GM23338 (cell line): Measurements from ENCODE around the gene CCDC57. TPM values are rescaled to one million over a fixed set of nuclear protein-coding genes. Genes with fewer than 3 reads are reported as not detected.

Experiments
- ATAC-seq: fragments of 200-7000 bp; cut with Tn5 transposase; 3 replicates; pipeline ENCODE4 v1.9.1; 2020
- DNase-seq: peaks from one replicate; pipeline ENCODE4 v3.0.0-alpha.2; 2015; ENCODE audit warnings: low spot score
- H2AFZ ChIP-seq: fragments of 200-600 bp; sonication (generic); 2 replicates; pipeline ENCODE4 v1.8.0; 2016; ENCODE audit warnings: antibody characterized with exemption, mild to moderate bottlenecking, moderate library complexity
- H3F3A ChIP-seq: fragments of 200-600 bp; sonication (generic); replicated peaks from 2 replicates; pipeline ENCODE4 v1.8.0; 2017; ENCODE audit warnings: antibody characterized with exemption, mixed run types, low read depth
- H3K27ac ChIP-seq: fragments of 200-600 bp; sonication (generic); 2 replicates; pipeline ENCODE4 v1.6.1; 2016; ENCODE audit warnings: low read depth
- H3K27me3 ChIP-seq: fragments of 200-600 bp; sonication (generic); 2 replicates; pipeline ENCODE4 v1.8.0; 2016; ENCODE audit warnings: mild to moderate bottlenecking, mixed run types, moderate library complexity; ENCODE audit not compliant: insufficient read depth
- H3K36me3 ChIP-seq: fragments of 200-600 bp; sonication (generic); 2 replicates; pipeline ENCODE4 v1.8.0; 2016; ENCODE audit warnings: mild to moderate bottlenecking; ENCODE audit not compliant: insufficient read depth
- H3K4me1 ChIP-seq: fragments of 200-600 bp; sonication (generic); 2 replicates; pipeline ENCODE4 v1.8.0; 2016; ENCODE audit warnings: mild to moderate bottlenecking, moderate library complexity; ENCODE audit not compliant: insufficient read depth
- H3K4me2 ChIP-seq: fragments of 200-600 bp; sonication (generic); 2 replicates; pipeline ENCODE4 v1.7.1; 2017; ENCODE audit warnings: mixed run types
- H3K4me3 ChIP-seq: fragments of 200-600 bp; sonication (generic); 2 replicates; pipeline ENCODE4 v1.6.1; 2016; ENCODE audit warnings: mixed run types
- H3K79me2 ChIP-seq: fragments of 200-600 bp; sonication (generic); replicated peaks from 2 replicates; pipeline ENCODE4 v1.8.0; 2017; ENCODE audit warnings: mild to moderate bottlenecking; ENCODE audit not compliant: insufficient read depth
- H3K9me2 ChIP-seq: fragments of 200-600 bp; sonication (generic); 2 replicates; pipeline ENCODE4 v1.8.0; 2017; ENCODE audit not compliant: insufficient read depth
- H4K20me1 ChIP-seq: fragments of 200-600 bp; sonication (generic); replicated peaks from 2 replicates; pipeline ENCODE4 v1.8.0; 2017; ENCODE audit warnings: mild to moderate bottlenecking; ENCODE audit not compliant: insufficient read depth
- H3K27ac Mint-ChIP-seq: 2 replicates; pipeline ENCODE4 v1.8.0; 2020; ENCODE audit warnings: inconsistent platforms, mild to moderate bottlenecking, moderate library complexity, mixed read lengths
- H3K27me3 Mint-ChIP-seq: 3 replicates; pipeline ENCODE4 v1.8.0; 2022; ENCODE audit warnings: low read depth, mild to moderate bottlenecking, moderate library complexity, mixed read lengths, inconsistent platforms; ENCODE audit not compliant: insufficient read depth, poor library complexity
- H3K36me3 Mint-ChIP-seq: 3 replicates; pipeline ENCODE4 v1.8.0; 2021; ENCODE audit warnings: low read depth, mild to moderate bottlenecking, inconsistent platforms, moderate library complexity, mixed read lengths
- H3K4me1 Mint-ChIP-seq: 3 replicates; pipeline ENCODE4 v1.8.0; 2020; ENCODE audit warnings: mild to moderate bottlenecking, inconsistent platforms, mixed read lengths
- H3K4me3 Mint-ChIP-seq: 3 replicates; pipeline ENCODE4 v1.8.0; 2021; ENCODE audit warnings: moderate library complexity, mild to moderate bottlenecking, inconsistent platforms, mixed read lengths
- H3K9me3 Mint-ChIP-seq: 3 replicates; pipeline ENCODE4 v1.8.0; 2020; ENCODE audit warnings: moderate library complexity, mild to moderate bottlenecking, inconsistent platforms, mixed read lengths
- CREB1 ChIP-seq: fragments of 250-450 bp; sonication (Bioruptor Pico); IDR thresholded peaks from 2 replicates; pipeline ENCODE4 v1.5.0; 2020; ENCODE audit warnings: low read depth, mild to moderate bottlenecking, moderate library complexity
- EZH2 ChIP-seq: fragments of 200-600 bp; sonication (generic); IDR thresholded peaks from one replicate; pipeline ENCODE4 v1.8.0; 2017; ENCODE audit warnings: antibody characterized with exemption, mild to moderate bottlenecking, low read depth; ENCODE audit not compliant: unreplicated experiment
- JUNB ChIP-seq: IDR thresholded peaks from one replicate; pipeline ENCODE4 v1.6.1; 2016; ENCODE audit warnings: antibody characterized with exemption; ENCODE audit not compliant: unreplicated experiment
- POLR2AphosphoS5 ChIP-seq: IDR thresholded peaks from 2 replicates; pipeline ENCODE4 v1.6.1; 2016; ENCODE audit warnings: antibody characterized with exemption, low read depth
- STAT1 ChIP-seq: IDR thresholded peaks from one replicate; pipeline ENCODE4 v1.6.1; 2016; ENCODE audit warnings: antibody characterized with exemption; ENCODE audit not compliant: unreplicated experiment
- ZNF114 ChIP-seq: fragments of 250-450 bp; sonication (Bioruptor Pico); IDR thresholded peaks from 2 replicates; pipeline ENCODE4 v1.5.0; 2020; ENCODE audit warnings: mild to moderate bottlenecking, moderate library complexity
- polyA plus RNA-seq: library from polyadenylated mRNA; unstranded; fragments of >200 nt; fragmentation: Nextera tagmentation; extraction: Ambion mirVana; gene quantifications from 2 replicates; pipeline ENCODE4 v1.2.1, GENCODE V29; 2016
- total RNA-seq: library from RNA; depleted of rRNA; stranded (reverse); fragments of >200 nt; shearing (Covaris generic); gene quantifications from 2 replicates; pipeline ENCODE4 v1.2.3, GENCODE V29; 2014
- TF ChIP-seq, protein P1 (sequence below), 2 experiments: fragments of 200-600 bp in 1 of 2; sonication (generic) in 1 of 2; conservative IDR thresholded peaks; 2 replicates each; pipeline versions ENCODE4 v1.5.1 to v1.6.1; 2016 to 2017; ENCODE audit warnings: antibody characterized with exemption in 2 of 2, low read depth in 2 of 2, mild to moderate bottlenecking in 2 of 2, moderate library complexity in 1 of 2
- TF ChIP-seq, protein P2 (sequence below): IDR thresholded peaks from 2 replicates; pipeline ENCODE4 v1.6.1; 2016; ENCODE audit warnings: antibody characterized with exemption
- TF ChIP-seq, protein P3 (sequence below): IDR thresholded peaks from one replicate; pipeline ENCODE4 v1.6.1; 2018; ENCODE audit warnings: antibody characterized with exemption; ENCODE audit not compliant: unreplicated experiment

The CCDC57 gene
- total and polyA plus RNA-seq, 2 experiments from 2014 or later, result 7.0 to 16.3 TPM

DNA sequence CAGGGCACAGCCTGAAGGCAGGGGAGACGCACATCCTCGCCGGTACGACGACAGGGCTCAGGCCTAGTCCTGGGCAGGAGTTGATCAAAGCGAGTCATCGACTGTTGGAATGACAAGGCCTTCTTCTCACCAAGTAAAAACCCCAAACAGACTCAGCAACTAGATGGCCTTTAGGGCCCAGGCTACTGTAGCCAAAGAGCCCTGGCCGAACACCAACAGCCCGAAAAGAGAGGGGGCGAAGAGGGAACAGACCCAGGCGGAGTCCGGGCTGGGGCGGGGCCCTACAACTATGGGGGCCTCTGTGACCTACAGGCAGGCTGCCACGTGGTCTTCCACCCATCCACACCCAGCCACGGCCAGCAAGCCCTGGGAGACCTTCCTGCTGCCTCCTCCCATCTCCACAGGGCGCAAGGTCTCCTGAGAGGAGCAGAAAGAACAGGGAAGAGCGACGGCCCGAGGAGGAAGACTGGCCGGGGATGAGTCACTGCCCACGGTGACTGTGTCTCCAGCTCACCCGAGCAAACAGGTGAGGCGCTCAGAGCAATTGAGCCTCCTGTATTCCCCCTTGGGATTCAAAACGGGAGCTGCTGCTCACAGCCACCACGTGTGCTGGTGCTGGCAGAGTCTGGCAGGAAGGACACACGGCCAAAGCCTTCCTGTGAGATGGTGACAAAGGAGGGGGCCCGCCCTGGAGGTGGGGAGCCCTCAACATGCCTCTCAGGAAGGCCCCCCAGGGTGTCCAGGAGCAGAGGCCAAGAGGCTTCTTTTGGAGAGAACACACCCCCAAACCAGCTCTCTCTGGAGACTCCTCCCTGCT is 33.9 kb upstream of the CCDC57 start:
- H3K4me3 Mint-ChIP-seq, result no peak overlapping the region
- Histone ChIP-seq H3K4me3 (no peak overlapping the region), H3K27me3 (no peaks in the 10 kb centered on the region), H3K27ac (no peak overlapping the region), H4K20me1 (peaks cover 47% of the 10 kb centered on the region), H3K36me3 (peaks cover 38% of the 10 kb centered on the region), H3K4me2 (no peak overlapping the region), H3K79me2 (peaks cover 43% of the 10 kb centered on the region), H3K4me1 (no peaks in the 10 kb centered on the region), H2AFZ (no peak overlapping the region), H3F3A (peaks cover 7% of the 10 kb centered on the region; the same call in 1 of the 2 replicates), H3K9me2 (no peaks in the 10 kb centered on the region)
- peaks cover 14% of the 10 kb centered on the region for H3K27me3 Mint-ChIP-seq
- DNase-seq (no peak), ATAC-seq (no peak)
- peaks cover 86% of the 10 kb centered on the region for H3K36me3 Mint-ChIP-seq
- H3K27ac Mint-ChIP-seq, result no peak overlapping the region
- peaks cover 4% of the 10 kb centered on the region; the same call in 2 of the 3 replicates for H3K4me1 Mint-ChIP-seq
- TF ChIP-seq, protein P1, sequence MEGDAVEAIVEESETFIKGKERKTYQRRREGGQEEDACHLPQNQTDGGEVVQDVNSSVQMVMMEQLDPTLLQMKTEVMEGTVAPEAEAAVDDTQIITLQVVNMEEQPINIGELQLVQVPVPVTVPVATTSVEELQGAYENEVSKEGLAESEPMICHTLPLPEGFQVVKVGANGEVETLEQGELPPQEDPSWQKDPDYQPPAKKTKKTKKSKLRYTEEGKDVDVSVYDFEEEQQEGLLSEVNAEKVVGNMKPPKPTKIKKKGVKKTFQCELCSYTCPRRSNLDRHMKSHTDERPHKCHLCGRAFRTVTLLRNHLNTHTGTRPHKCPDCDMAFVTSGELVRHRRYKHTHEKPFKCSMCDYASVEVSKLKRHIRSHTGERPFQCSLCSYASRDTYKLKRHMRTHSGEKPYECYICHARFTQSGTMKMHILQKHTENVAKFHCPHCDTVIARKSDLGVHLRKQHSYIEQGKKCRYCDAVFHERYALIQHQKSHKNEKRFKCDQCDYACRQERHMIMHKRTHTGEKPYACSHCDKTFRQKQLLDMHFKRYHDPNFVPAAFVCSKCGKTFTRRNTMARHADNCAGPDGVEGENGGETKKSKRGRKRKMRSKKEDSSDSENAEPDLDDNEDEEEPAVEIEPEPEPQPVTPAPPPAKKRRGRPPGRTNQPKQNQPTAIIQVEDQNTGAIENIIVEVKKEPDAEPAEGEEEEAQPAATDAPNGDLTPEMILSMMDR (conservative IDR thresholded peaks at IDR 0.05; ENCODE audit: low read depth in 2 of 2), result no peak
- TF ChIP-seq JUNB (no peak), CREB1 (CRISPR knock-in tag) (no peak), STAT1 (no peak), ZNF114 (CRISPR knock-in tag) (no peak), POLR2AphosphoS5 (no peak), EZH2 (no peak)
- TF ChIP-seq, protein P2, sequence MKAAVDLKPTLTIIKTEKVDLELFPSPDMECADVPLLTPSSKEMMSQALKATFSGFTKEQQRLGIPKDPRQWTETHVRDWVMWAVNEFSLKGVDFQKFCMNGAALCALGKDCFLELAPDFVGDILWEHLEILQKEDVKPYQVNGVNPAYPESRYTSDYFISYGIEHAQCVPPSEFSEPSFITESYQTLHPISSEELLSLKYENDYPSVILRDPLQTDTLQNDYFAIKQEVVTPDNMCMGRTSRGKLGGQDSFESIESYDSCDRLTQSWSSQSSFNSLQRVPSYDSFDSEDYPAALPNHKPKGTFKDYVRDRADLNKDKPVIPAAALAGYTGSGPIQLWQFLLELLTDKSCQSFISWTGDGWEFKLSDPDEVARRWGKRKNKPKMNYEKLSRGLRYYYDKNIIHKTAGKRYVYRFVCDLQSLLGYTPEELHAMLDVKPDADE, result no peak
- TF ChIP-seq, protein P3, sequence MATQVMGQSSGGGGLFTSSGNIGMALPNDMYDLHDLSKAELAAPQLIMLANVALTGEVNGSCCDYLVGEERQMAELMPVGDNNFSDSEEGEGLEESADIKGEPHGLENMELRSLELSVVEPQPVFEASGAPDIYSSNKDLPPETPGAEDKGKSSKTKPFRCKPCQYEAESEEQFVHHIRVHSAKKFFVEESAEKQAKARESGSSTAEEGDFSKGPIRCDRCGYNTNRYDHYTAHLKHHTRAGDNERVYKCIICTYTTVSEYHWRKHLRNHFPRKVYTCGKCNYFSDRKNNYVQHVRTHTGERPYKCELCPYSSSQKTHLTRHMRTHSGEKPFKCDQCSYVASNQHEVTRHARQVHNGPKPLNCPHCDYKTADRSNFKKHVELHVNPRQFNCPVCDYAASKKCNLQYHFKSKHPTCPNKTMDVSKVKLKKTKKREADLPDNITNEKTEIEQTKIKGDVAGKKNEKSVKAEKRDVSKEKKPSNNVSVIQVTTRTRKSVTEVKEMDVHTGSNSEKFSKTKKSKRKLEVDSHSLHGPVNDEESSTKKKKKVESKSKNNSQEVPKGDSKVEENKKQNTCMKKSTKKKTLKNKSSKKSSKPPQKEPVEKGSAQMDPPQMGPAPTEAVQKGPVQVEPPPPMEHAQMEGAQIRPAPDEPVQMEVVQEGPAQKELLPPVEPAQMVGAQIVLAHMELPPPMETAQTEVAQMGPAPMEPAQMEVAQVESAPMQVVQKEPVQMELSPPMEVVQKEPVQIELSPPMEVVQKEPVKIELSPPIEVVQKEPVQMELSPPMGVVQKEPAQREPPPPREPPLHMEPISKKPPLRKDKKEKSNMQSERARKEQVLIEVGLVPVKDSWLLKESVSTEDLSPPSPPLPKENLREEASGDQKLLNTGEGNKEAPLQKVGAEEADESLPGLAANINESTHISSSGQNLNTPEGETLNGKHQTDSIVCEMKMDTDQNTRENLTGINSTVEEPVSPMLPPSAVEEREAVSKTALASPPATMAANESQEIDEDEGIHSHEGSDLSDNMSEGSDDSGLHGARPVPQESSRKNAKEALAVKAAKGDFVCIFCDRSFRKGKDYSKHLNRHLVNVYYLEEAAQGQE, result no peak
- H3K9me3 Mint-ChIP-seq, result no peaks in the 10 kb centered on the region; the same call in 2 of the 3 replicates
